HG03571 (cell line): ENCODE results near the gene ATP6V0A1.
A peak's percentile ranks its signal among the peaks of the same experiment; 100 is the strongest.

ENCODE experiments used
- ATAC-seq: cut with Tn5 transposase; IDR thresholded peaks from one replicate; pipeline ENCODE4 v1.9.1; 2021; ENCODE audit not compliant: unreplicated experiment

ATP6V0A1 gene

DNA sequence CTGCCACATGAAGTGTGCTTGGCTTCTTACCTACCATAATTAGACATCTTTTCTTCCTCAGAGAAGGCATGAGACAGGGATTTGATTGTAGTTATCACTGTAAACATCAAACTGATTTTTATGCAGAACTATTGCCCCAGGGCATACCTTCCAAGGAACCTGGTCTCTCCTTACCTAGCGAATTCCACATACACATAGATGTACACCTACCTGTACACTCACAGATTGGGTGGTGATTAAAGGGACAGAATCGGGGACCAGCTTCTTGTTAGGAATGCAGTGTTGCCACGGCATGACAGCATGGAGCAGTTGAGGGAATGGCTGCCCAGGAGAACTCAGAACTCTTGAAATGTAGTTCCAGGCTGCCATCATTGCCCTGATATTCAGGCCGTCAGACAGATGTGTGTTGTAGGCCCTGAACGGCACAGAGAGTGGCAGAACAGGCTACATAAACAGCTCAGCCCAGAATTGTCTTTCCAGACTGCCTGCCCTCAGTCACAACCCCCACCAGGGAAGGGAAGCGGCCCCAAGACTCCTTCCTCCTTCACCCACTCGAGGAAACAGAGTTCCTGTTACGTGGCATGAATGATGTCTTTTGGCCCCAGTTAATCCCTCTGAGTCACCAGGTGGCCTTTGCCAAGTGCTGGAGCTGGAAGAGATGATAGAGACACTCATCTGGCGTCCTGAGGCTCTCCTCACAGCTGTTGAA lies 59.5 kb downstream of the ATP6V0A1 start:
- ATAC-seq = no peak

- ATAC-seq = no peak
Measured at GRCh38 chr17:42518755-42519545, 60.3 kb downstream of the ATP6V0A1 start.

DNA sequence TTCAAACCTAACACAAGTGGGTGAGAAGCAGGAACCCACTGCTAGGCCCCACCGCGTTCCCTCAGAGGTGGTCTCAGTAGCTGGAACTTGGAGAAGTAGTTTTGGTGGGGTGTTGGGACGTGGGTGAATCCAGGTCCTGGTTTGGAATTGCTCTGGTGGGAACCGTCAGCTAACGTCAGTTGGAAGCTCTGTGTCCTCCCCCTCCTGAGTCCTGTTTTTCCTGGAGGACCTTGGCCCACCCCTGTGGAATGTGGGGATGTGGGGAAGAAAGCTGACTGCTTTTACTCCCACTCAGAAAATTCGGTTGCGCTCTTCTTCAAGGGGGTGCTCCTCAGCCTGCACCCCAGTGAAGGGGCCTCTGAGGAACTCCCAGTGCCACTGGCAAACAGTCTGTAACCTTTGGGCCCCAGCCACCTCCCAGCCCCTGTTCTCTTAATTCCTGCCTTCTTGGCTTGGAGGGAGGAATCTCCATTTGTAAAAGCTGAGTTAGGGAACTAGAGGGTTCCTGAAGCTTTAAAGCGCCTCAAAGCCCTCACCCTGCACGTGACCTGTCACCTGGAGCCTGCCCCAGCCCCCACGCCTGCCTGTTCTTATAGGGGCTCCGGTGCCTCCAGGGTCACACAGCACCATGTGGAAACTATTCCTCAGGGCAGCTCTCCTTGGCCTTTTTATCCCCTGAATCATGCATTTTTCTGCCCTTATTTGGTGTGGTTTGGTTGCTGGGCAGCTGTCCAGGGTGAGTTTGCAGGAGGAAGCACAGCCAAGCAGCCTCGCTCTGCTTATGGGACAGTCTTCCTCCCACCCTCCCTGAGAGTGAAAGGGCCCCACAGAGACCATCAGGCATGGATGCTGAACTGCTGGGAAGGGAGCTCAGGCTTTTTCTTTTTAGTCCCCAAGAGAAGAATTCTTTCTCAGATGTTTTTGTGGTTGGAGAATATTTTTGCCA lies 61.1 kb downstream of the ATP6V0A1 start:
- ATAC-seq = no peak

DNA sequence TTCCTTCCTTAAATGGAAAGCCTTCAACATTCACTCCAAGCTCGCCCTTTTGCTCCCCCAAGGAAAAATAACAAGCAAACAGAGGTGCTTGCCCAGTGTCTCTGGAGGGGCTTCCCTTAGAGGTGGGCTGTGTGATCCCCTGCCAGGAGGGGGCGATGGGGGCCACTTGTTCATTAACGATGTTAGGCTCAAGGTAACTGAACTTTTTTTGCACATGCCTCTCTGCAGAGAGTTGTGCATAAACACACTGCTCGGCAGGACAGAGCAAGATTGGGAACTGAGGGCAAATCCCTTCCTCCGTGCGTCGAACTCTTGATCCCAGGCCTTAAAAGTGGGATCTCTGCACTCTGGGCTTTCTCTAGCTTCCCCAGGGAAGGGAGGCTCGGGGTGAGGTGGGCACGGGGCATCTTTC lies 61.9 kb downstream of the ATP6V0A1 start:
- no peak for ATAC-seq

DNA sequence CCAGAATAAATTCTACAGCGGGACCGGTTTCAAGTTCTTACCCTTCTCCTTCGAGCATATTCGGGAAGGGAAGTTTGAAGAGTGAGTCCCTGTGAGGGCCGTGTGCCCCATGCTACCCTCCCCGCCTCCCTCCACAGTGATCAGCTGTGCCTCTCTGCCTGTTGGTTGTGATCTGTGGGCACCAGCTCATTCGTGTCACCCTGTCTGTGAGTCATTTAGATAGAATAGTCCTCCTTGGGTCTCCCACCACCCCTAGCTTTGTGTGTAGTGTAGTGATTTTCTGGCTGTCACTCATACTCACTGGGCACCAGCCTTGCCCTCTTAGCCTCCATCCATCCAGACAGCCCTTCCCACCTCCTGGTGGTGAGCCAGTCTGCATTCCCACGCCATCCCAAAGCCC lies 62.4 kb downstream of the ATP6V0A1 start:
- ATAC-seq = no peak

- ATAC-seq = no peak
Measured at GRCh38 chr17:42521666-42522262, 63.1 kb downstream of the ATP6V0A1 start.

GRCh38 chr17:42522263-42522790 lies 63.6 kb downstream of the ATP6V0A1 start:
- ATAC-seq = no peak

DNA sequence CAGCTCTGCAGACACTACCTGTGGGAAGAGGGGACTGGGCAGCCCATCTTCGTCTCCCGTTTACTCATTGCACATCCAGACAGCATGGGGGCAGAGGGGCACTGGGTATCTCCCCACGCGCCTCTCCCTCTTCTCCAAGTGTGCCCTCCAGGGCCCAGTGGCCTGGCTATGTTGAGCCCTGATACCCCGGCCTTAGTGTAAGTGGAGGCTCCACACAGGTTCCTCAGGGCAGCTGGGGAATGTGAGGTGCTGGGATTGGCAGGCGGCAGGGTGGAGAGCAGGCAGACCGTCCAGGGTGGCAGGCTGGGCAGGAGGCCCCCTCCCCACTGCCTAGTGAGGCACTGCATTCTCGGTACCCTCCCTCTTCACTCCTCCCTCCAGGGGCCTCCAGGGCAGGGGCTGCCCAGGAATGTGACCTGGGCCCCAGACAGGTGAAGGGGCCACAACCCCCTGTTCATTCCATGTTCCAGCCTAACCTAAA lies 64.2 kb downstream of the ATP6V0A1 start:
- no peak for ATAC-seq

GRCh38 chr17:42525221-42525620 lies 66.5 kb downstream of the ATP6V0A1 start:
- ATAC-seq = no peak

DNA sequence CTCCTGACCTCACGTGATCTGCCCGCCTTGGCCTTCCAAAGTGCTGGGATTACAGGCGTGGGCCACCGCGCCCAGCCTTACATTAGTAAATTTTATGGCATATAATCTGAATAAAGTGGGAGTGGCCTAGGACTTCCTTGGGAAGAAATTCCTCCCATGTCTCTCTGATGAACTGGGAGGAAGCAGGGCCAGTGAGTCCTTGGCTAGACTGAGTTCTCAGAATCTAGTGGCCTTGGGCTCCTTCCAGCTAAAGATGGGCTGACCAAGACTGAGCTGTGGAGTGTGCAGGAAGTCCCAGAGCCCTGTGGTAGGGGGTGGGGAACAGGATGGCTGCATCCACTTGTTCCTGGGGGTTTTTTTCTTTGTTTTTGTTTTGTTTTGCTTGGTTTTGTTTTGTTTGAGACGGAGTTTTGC lies 67.4 kb downstream of the ATP6V0A1 start:
- ATAC-seq = no peak

DNA sequence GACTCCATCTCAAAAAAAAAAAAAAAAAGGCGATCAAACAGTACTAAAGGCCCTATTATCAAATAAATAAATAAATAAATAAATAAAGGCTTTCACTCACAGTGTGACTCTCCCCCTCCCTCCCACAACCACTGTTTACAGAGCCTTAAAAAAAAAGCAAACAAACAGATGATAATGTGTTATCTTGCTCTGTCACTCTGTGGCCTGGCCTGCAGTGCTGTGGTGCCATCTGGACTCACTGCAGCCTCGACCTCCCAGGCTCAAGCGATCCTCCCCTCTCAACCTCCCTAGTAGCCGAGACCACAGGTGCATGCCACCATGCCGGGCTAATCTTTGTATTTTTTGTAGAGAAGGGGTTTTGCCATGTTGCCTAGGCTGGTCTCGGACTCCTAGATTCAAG lies 69.3 kb downstream of the ATP6V0A1 start:
- no peak for ATAC-seq

DNA sequence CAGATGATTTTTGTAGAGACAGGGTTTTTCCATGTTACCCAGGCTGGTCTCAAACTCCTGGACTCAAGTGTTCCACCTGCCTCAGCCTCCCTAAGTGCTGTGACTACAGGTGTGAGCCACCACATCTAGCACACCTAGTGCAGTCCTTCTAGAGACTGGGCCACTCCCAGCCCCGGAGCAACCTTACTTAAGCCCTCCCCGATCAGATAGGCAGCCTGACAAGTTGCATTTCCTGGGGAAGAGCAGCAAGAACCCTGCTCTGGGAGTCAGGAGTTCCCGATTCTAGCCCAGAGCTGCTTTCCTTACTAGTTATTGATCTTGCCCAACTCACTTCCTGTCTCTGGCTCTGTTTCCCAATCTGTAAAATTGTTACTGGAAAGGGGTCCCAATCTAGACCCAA lies 70.4 kb downstream of the ATP6V0A1 start:
- no peak for ATAC-seq

DNA sequence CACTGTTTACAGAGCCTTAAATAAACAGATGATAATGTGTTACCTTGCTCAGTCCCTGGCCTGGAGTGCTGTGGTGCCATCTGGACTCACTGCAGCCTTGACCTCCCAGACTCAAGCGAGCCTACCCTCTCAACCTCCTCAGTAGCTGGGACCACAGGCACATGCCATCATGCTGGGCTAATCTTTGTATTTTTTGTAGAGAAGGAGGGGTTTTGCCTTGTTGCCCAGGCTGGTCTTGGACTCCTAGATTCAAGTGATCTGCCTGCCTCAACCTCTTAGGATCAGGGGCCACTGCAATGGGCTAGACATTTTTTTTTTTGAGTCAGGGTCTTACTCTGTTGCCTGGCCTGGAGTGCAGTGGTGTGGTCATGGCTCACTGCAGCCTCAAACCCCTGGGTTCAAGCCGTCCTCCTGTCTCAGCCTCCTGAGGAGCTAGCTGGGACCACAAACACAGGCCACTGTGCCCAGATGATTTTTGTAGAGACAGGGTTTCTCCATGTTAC lies 72.3 kb downstream of the ATP6V0A1 start:
- ATAC-seq = no peak

DNA sequence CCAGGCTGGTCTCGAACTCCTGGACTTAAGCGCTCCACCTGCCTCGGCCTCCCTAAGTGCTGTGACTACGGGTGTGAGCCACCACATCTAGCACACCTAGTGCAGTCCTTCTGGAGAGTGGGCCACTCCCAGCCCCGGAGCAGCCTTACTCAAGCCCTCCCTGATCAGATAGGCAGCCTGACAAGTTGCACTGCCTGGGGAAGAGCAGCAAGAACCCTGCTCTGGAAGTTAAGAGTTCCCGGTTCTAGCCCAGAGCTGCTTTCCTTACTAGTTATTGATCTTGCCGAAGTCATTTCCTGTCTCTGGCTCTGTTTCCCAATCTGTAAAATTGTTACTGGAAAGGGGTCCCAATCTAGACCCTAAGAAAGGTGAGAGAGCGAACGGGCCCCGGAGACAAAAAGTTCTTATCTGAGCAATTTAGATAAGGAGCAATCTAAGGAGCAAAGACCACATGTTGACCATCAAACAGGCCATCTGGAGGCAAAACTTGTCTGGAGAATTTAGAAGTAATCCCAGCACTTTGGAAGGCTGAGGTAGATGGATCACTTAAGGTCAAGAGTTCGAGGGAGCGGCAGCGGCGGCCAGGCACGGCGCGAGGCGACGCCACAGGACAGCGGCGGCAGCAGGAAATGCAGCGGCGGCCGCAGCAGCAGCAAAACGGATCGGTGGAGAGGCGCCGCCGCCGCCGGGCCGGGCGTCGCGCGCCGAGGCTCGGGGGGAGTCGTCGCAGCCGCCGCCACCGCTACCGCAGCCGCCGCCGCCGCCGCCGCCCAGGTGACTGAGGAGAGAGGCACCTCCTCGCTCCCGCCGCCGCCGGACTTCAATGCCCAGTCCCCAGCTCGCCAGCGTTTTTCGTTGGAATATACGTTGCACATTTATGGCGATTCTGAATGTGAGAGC lies 73.0 kb downstream of the ATP6V0A1 start:
- ATAC-seq = no peak

- no peak for ATAC-seq
Measured at GRCh38 chr17:42535155-42536047, 76.7 kb downstream of the ATP6V0A1 start.

GRCh38 chr17:42536048-42536371 lies 77.3 kb downstream of the ATP6V0A1 start, which contains the start of gene NAGLU:
TSS of gene NAGLU (plus strand) at chr17:42536241. CDS start at chr17:42536273, 32 bp downstream.
- peak; percentile 67 for ATAC-seq

GRCh38 chr17:42536372-42537155 lies 77.9 kb downstream of the ATP6V0A1 start:
- ATAC-seq = peak; percentile 59
